Suppressor macrophage treated with lipopolysaccharide for 1 hour (primary cell): ENCODE data around the gene IPO11.
A peak's percentile ranks its signal among the peaks of the same experiment; 100 is the strongest.
"Not testable (repeated sequence)": the region's sequence is repeated elsewhere in the genome, so short reads cannot be mapped to it uniquely, and the experiment has no call there.

Experiments used
- DNase-seq, 3 donors: peaks; one replicate each; pipeline ENCODE4 v3.0.0-alpha.2; 2020 to 2022

The IPO11 gene

DNA sequence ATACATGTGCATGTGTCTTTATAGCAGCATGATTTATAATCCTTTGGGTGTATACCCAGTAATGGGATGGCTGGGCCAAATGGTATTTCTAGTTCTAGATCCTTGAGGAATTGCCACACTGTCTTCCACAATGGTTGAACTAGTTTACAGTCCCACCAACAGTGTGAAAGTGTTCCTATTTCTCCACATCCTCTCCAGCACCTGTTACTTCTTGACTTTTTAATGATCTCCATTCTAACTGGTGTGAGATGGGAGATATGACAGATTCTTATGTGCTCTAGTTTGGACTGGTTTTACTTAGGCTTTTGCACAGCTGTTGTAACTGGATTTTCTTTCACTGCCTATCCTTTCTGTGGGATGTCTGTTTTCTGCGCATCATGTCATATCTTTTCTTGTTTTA is 108.2 kb downstream of the IPO11 start:
- DNase-seq, result not testable (repeated sequence)

DNA sequence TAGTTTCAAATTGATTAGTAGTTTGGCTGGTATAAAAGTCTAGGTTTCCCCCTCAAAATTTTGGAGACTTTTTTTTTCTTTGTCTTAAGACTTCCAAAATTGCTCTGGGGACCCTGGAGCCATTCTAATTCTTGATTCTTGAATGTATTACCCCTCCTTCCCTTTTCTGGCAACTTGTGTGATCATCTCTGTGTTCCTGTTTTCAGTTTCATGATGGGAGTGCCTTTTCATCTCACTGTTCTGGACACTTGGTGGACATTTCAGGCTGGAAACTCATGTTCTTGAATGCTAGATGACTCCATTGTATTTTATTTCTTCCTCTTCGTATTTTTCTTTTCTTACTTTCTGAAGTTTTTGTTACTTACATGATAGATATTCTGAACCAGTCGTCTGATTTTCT is 108.8 kb downstream of the IPO11 start:
- peak; percentile 59 to 74 (median 69) for DNase-seq

- DNase-seq, result no peak
Observed at GRCh38 chr5:62522811-62523210, 110.2 kb downstream of the IPO11 start.

GRCh38 chr5:62533597-62533996 is 121.0 kb downstream of the IPO11 start:
- no peak for DNase-seq

GRCh38 chr5:62534461-62535236 is 122.1 kb downstream of the IPO11 start:
- DNase-seq, result no peak

DNA sequence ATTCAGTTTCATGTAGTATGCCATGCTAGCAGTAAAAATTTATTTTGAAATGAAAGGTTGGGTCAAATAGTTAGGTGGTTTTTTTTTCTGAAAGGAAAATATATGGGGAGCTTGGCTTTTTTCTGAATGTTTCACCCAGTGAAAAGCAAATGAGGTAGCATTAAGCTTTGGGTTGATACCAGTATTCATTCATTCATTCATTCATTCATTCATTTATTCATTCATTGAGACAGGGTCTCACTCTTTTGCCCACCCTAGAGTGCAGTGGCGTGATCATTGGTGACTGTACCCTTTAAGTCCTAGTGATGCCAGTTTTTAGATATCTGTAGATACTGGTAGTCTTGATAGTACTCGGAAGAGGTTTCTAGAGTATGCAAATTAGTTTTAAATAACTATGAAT is 123.7 kb downstream of the IPO11 start:
- no peak for DNase-seq

DNA sequence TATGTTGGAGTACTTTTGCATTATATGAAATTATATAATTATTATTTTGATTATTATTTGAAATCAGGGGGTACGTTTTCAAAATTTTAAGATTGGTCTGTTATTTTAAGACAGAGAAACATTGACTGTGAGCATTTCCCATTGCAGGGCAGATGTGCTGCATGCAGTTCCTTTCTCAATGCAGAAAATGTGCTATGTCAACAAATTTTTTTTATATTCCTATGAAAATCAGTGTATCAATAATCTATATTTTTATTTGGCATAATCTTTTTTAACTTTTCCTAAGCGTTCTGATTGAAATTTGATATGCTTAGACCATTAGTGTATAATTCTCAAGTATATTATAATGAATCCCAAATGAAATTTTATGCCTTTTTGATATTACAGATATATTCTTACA is 124.2 kb downstream of the IPO11 start:
- no peak for DNase-seq

- peak; percentile 14 to 67 (median 42) for DNase-seq
Observed at GRCh38 chr5:62538017-62538942, 125.7 kb downstream of the IPO11 start.

- no peak for DNase-seq
Observed at GRCh38 chr5:62542720-62543119, 130.2 kb downstream of the IPO11 start.

DNA sequence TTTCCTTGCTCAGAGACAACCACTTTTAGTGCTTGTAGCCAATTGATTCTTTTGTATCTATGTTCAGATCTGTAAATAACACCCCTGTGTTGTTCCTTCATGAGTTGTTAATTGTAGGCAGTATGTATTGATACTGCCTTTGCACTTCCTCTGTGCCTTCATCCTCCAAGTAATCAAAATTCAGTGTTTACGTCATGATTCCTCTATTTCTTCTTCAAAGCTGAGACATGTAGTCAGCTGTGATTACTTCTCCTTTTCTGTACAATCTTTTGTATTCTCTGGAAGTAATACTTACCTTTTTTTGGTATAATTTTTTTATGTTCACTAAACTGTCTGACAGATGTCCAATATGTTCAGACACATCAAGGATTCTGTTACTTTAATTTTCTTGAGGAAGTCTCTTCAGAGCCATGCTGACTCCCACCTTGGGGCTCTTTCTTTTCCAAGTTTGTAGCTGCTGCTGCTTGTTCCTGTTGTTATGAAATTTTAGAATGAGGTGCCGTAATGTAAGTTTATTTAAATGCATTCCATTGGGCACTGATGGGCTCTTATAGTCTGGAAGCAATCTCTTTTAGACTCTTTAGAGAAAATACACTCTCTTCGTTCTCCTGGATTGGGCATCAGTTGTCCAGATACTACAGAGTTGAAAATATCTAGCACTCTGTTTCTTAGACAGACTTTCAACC is 135.5 kb downstream of the IPO11 start:
- peak; percentile 41 to 72 (median 67) for DNase-seq

- no peak for DNase-seq
Observed at GRCh38 chr5:62550103-62550502, 137.5 kb downstream of the IPO11 start.

- DNase-seq, result no peak
Observed at GRCh38 chr5:62555930-62556329, 143.4 kb downstream of the IPO11 start.

GRCh38 chr5:62558941-62559340 is 146.4 kb downstream of the IPO11 start:
- DNase-seq, result no peak

DNA sequence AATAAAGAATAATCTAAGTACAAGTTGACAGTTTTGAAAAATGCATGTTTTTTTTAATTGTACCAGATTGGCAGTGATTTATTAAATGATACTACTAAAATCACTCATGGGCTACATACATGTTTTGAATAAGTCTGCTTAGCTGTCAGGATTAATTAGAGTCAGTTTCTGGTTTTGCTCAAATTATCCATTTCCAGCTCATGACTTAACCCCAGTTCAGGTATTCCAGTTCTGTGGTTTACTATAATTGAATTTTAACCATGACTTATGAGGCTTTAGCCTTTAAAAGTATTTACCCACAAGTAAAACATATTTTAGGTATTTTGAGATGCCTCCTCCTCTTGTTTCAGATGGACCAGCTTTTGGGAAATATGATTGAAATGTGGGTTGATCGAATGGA is 148.2 kb downstream of the IPO11 start:
- DNase-seq, result no peak

- no peak for DNase-seq
Observed at GRCh38 chr5:62561896-62562295, 149.3 kb downstream of the IPO11 start.

GRCh38 chr5:62562867-62563266 is 150.3 kb downstream of the IPO11 start:
- DNase-seq, result no peak

DNA sequence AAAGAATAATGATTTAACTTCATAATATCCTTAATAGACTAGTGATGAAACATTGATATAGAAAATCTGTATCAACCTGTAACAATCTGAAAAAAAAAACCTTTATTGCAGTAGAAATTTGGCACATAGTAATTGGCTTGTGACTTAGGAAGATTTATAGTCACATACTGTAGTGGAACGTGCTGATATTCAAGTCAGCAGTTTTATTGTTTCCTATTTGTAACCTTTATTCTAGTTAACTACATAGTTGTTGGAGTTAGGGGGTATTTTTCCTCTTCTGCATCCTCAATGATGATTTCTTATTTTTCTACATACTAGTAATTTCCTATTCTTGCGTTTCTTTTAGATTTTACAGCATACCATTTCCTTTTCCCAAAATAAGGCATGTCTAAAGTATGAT is 151.5 kb downstream of the IPO11 start:
- no peak for DNase-seq

- DNase-seq, result not testable (repeated sequence)
Observed at GRCh38 chr5:62565740-62566139, 153.2 kb downstream of the IPO11 start.

GRCh38 chr5:62568143-62568542 is 155.6 kb downstream of the IPO11 start:
- DNase-seq, result no peak

DNA sequence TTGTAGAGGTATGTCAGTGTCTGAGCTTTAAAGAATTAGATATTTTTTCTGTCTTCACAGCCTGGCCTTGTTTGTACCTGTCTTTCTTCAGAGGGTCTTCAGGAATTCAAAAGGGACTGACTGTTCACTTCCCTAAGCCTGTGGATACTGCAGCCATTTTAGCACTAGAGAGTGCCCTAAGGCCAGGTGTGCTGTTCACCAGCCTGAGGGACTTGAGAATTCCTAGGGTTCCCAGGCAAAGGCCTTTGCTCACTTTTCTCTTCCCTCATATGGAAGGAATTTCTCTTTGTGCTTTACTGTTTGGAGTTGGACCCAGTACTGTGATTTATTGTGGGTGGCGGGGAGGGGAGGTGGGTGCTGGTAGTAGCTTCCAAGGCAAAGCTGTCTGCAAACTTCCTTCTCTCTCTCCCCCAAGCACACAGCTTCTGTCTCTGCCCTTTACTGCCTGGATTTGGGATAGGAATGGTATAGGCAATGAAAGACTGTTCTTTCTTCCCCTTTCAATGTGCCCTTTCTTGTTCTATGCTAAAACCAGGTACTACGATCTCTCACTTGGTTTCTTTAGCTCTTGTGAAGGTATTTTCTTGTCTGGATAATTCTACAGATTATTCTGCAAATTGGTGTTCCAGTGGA is 156.4 kb downstream of the IPO11 start:
- DNase-seq, result no peak

DNA sequence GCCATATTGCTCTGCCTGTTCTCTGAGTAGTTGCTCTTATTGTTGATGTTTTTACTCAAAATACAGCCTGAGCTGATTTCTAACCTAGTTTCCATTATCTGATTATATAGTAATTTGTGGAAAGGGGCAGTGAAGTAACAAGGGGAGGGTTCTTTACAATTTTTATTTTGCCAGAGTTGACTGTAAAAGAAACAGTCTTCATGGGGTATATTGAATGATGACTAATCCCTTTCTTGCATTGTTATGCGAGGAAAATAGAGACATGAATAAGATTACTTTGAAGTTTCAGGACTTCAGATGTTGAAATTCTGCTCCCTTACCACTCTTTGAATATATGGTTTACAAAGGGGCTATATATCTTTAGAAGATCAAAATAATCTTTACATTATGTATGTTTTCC is 156.9 kb downstream of the IPO11 start:
- no peak for DNase-seq

- DNase-seq, result peak in 1 of 3 donors; percentile 29
Observed at GRCh38 chr5:62572918-62573514, 160.5 kb downstream of the IPO11 start.
